GM12875 (cell line): ENCODE data around the gene NIN.

Experiments used
- H3K4me3 ChIP-seq: one replicate; pipeline ENCODE4 v1.5.1; 2011; ENCODE audit warnings: low read depth, low read length, control low read depth
- TF ChIP-seq, protein P1 (sequence below): IDR thresholded peaks from 2 replicates; pipeline ENCODE4 v1.5.1; 2011; ENCODE audit warnings: low read depth, mild to moderate bottlenecking, control low read depth, inconsistent platforms, low read length, moderate library complexity, borderline replicate concordance; ENCODE audit not compliant: insufficient read depth

Gene NIN

DNA sequence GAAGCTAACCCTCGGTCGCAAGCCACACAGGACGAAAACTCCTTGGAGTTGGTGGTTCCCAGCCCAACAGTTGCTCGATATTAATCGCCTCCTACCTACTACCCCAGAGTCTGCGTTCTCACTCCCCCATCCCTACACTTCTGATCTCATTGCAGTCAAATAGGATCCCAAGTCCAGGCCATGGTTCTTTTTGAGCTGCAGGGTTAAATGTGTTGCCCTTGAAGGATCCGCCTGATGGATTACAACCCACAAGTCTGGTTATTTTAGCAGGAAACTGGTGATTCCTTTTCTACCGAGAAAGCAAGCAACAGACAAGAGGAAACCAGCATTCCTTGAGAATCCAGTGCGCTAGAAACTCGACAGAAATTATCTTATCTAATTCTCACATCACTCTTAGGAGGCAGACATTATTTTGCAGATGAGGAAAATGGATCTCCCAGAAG lies 785 bp upstream of the NIN start:
- H3K4me3 ChIP-seq = peak overlapping the region; percentile 97
- TF ChIP-seq, protein P1, sequence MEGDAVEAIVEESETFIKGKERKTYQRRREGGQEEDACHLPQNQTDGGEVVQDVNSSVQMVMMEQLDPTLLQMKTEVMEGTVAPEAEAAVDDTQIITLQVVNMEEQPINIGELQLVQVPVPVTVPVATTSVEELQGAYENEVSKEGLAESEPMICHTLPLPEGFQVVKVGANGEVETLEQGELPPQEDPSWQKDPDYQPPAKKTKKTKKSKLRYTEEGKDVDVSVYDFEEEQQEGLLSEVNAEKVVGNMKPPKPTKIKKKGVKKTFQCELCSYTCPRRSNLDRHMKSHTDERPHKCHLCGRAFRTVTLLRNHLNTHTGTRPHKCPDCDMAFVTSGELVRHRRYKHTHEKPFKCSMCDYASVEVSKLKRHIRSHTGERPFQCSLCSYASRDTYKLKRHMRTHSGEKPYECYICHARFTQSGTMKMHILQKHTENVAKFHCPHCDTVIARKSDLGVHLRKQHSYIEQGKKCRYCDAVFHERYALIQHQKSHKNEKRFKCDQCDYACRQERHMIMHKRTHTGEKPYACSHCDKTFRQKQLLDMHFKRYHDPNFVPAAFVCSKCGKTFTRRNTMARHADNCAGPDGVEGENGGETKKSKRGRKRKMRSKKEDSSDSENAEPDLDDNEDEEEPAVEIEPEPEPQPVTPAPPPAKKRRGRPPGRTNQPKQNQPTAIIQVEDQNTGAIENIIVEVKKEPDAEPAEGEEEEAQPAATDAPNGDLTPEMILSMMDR = no peak

- TF ChIP-seq, protein P1 = no peak
- H3K4me3 ChIP-seq = peak overlapping the region; percentile 97
These were observed 674 bp downstream of the NIN start for GRCh38 chr14:50830044-50830931.

DNA sequence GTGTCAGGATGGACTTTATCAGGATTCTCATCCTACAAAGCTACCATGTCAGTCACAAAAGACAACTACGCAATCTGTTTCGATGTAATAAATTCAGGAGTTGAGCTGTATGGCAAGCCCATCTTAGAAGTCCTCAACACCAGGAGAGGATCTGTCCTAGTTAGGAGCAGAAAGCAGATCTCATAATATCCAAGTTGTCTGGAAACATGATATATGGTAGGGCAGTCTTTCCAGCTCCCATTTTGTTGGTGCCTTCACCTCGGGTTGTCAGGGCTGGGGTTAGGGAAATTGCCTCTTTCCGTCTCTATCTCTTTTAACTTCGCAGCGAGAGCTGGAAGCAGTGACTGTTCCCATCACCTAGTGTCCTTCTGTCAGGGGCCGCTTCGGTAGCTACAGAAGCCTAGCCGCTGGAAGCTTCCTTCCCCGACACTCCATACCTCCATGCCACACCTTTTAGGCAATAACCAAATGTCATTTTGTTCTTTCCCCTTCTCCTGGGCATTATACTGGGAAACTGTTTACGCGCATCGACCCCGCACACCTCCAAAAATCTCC lies 1.4 kb downstream of the NIN start:
- TF ChIP-seq, protein P1 = no peak
- H3K4me3 ChIP-seq = peak overlapping the region; percentile 97

DNA sequence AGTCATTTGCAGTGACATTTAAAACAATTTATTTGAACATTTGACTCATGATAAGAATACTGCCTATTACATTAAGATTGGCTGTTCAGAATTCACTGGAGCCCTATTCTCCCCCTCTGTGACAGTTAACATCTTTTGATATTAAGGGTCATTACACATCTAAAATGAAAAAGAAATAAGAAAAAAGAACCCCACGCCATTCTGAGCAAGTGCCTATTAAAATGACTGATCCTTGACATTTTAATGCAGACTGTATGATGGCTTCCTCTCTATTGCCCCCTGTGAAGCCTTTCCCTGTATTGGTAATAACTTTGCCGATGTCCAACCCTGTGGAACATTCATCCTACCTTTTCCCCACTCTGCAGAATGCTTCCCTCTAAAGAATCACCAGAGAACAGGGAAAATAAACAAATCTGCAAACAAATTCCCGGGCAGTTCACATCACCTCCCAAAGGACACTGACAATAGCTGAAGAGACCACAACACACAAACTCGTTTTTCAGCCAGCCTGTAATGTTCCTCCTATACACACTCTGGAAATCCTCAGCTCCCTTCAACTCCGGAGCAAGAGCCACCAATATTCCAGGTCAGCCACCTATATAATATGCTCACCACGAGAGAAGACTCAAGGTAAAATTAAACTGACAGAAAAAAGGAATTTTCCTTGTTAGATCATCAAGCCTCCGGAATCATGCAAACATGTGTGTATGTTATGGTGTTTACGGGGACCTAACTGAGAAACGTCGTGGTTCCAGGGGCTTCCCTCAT lies 2.1 kb downstream of the NIN start:
- H3K4me3 ChIP-seq = peak overlapping the region; percentile 97
- TF ChIP-seq, protein P1 = no peak

DNA sequence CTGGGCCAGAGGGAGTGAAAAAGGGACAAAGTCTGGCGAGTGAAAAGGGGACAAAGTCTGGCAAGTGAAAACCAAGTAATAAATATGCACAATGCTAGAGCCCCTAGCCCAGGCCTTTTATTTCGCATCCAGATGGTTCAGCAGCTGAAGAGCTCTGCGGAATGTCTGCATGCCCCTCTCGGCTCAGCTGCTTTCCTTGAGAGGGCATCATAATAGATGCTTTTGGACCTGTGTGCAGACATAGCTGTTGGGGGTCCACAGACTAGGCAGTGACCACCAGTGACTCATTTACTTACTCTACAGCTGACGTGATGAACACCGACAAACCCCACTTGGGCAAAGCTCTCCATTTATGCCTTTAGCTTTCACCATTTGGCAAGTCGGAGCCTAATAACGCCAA lies 4.3 kb downstream of the NIN start:
- H3K4me3 ChIP-seq = peak overlapping the region; percentile 46
- TF ChIP-seq, protein P1 = no peak

DNA sequence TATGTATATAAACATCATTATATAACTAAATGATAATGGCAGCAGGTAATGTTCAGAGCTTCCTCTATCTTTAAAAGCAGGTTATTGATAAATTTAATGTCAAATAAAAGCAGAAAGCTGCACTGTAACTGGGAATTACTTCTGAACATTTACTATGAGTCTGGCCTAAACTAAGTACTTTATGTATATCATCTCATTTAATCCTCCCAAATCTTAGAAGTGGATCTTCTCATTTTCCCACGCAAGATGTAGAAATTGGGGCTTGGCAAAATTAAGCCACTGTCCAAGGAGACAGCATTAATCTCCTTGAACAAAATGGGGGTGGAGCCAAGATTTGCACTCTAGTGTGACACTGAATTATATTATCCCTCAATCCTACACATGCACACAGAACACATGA lies 5.7 kb downstream of the NIN start:
- TF ChIP-seq, protein P1 = no peak
- H3K4me3 ChIP-seq = peak overlapping the region; percentile 21
